Common myeloid progenitor, CD34-positive (primary cell): ENCODE results near the gene EFNA5.

Source experiments
- CTCF ChIA-PET: fragments of 350-600 bp; sonication (Branson Sonifier 250); formaldehyde crosslinking; loops from one replicate; lab custom pipeline; 2021; ENCODE audit warnings: antibody characterized with exemption; lab: Charles Lee
- POLR2A ChIA-PET: fragments of 350-600 bp; sonication (Branson Sonifier 250); formaldehyde crosslinking; loops from one replicate; lab custom pipeline; 2021; ENCODE audit warnings: antibody characterized with exemption; lab: Charles Lee
- DNase-seq, 3 donors: peaks; one replicate each; pipeline versions ENCODE4 v3.0.0 to v3.0.0-alpha.2; 2013
- H3K27ac ChIP-seq, 2 experiments: 1 replicate in 1 of 2; 2 replicates in 1 of 2; pipeline ENCODE4 v1.7.0; 2013; ENCODE audit warnings: inconsistent platforms in 2 of 2, low read length in 2 of 2, mild to moderate bottlenecking in 2 of 2, low read depth in 1 of 2, moderate library complexity in 1 of 2; ENCODE audit not compliant: severe bottlenecking in 2 of 2, insufficient read depth in 1 of 2, poor library complexity in 1 of 2
- H3K27me3 ChIP-seq, 5 experiments: replicated peaks in 2 of 5; 1 replicate in 3 of 5; 2 replicates in 2 of 5; pipeline versions ENCODE4 v1.6.1 to v1.7.0; 2013; ENCODE audit warnings: low read length in 4 of 5, mild to moderate bottlenecking in 2 of 5, moderate library complexity in 2 of 5, inconsistent platforms in 1 of 5; ENCODE audit not compliant: insufficient read depth in 5 of 5, control insufficient read depth in 4 of 5
- H3K36me3 ChIP-seq, 4 experiments: 1 replicate in 2 of 4; 2 replicates in 2 of 4; pipeline versions ENCODE4 v1.6.1 to v1.7.0; 2013; ENCODE audit warnings: low read length in 3 of 4, control low read depth in 1 of 4, mild to moderate bottlenecking in 1 of 4; ENCODE audit not compliant: control insufficient read depth in 4 of 4, insufficient read depth in 4 of 4
- H3K4me1 ChIP-seq, 4 experiments: 1 replicate in 3 of 4; 2 replicates in 1 of 4; pipeline versions ENCODE4 v1.6.1 to v1.7.1; 2013; ENCODE audit warnings: low read length in 3 of 4, mild to moderate bottlenecking in 3 of 4, control low read depth in 1 of 4, inconsistent platforms in 1 of 4, moderate library complexity in 1 of 4; ENCODE audit not compliant: control insufficient read depth in 4 of 4, insufficient read depth in 4 of 4; ENCODE audit errors: control extremely low read depth in 1 of 4
- H3K4me3 ChIP-seq, 7 experiments: 1 replicate in 4 of 7; 2 replicates in 3 of 7; pipeline versions ENCODE4 v1.5.1 to v1.7.0; 2013; ENCODE audit warnings: mild to moderate bottlenecking in 7 of 7, low read length in 6 of 7, moderate library complexity in 6 of 7, inconsistent platforms in 2 of 7, low read depth in 2 of 7, control low read depth in 1 of 7; ENCODE audit not compliant: insufficient read depth in 4 of 7, control insufficient read depth in 1 of 7; ENCODE audit errors: extremely low read depth in 1 of 7
- H3K9me3 ChIP-seq, 5 experiments: 1 replicate in 4 of 5; 2 replicates in 1 of 5; pipeline versions ENCODE4 v1.6.1 to v1.7.1; 2013; ENCODE audit warnings: low read length in 4 of 5, mild to moderate bottlenecking in 2 of 5, inconsistent platforms in 1 of 5, low read depth in 1 of 5, moderate library complexity in 1 of 5; ENCODE audit not compliant: control insufficient read depth in 4 of 5, insufficient read depth in 2 of 5; ENCODE audit errors: control extremely low read depth in 1 of 5
- WGBS: methylation state at CpG from one replicate; pipeline ENCODE4 v1.1.5; 2013; ENCODE audit not compliant: insufficient coverage; 5-methylcytosine and 5-hydroxymethylcytosine counted together

The EFNA5 gene

DNA sequence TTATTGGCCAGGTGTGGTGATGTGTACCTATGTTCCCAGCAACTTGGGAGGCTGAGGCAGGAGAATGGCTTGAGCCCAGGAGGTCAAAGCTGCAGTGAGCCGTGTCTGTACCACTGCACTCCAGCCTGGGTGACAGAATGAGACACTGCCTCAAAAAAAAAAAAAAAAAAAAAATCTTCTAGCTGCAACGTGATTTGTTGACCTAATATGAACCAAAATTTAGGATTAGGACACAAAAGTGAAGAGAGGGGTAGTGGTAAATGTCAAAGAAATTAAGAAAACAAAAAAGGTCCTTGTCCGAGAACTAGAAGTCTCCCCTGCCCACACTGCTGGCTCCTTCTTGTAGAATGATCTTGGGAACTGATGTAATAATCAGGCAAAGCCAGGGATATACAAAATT lies 272.0 kb downstream of the EFNA5 start:
- no CpG with 5 or more reads among the region's 3 CpGs for WGBS
- H3K4me3 ChIP-seq, result no peak overlapping the region
- CTCF ChIA-PET, result no interaction called here
- H3K27ac ChIP-seq, result no peak overlapping the region
- no peak for DNase-seq
- no peaks in the 10 kb centered on the region for H3K36me3 ChIP-seq
- no peaks in the 10 kb centered on the region for H3K9me3 ChIP-seq
- H3K4me1 ChIP-seq, result no peaks in the 10 kb centered on the region
- POLR2A ChIA-PET, result no interaction called here
- H3K27me3 ChIP-seq, result no peaks in the 10 kb centered on the region

DNA sequence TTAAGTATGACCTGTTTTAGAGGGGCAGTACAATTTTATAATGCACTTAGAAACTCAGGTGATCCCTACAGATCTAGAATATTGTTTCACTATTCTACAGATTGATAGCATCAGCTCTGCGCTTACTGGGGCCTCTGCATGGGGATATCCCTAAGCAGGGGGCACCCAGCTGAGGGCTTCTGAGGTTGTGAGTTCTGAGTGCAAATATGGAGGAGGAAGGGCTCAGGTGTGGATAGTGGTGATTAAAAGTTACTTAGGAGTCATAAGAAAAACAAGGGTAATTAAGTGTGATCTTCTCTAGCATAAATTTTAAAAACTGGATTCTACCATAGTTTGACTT lies 274.4 kb downstream of the EFNA5 start:
- ChIA-PET POLR2A (no interaction called here), CTCF (interaction anchor here (1.0 kb wide), 1 partner anchor 9 kb away, joined by 3 read pairs; no protein-coding TSS in a partner anchor)
- Histone ChIP-seq H3K27me3 (no peaks in the 10 kb centered on the region), H3K9me3 (no peaks in the 10 kb centered on the region), H3K4me3 (no peak overlapping the region), H3K4me1 (no peaks in the 10 kb centered on the region), H3K36me3 (no peaks in the 10 kb centered on the region), H3K27ac (no peak overlapping the region)
- no peak for DNase-seq
- WGBS, result no CpG with 5 or more reads among the region's 1 CpG

DNA sequence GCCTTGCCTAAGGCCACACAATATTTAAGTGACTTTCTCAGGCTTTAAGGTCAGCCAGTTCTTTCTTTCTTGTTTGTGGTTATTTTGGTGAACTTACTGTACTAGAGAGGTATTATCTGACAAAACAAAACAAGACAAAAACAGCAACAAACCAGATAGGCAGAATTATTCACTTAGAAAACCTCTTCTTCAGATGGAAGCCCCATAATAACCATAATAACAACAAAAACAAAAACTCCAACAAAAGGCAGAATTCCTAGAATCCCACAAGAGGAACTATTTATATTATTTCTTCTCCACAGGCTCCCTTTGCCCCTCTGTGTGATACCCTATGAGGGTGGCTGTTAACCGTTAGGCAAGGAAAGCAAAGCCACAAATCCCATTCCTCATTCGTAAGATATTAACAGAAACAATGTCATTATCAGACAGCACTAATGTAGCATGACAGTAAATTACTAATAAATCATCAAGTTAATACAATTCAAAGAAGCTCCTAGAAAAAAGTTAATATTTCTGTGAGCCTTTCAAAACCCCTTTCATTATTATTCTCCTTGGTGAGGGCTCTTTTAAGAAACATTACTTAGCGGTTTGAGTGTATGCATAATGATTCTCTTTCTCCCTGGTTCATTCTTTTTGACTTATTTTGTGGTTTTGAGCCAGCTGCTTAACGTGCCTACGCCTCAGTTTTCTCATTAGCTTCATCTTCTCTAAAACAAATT lies 274.9 kb downstream of the EFNA5 start:
- ChIA-PET POLR2A (no interaction called here), CTCF (interaction anchor here (1.0 kb wide), 1 partner anchor 8 kb away, joined by 3 read pairs; no protein-coding TSS in a partner anchor)

DNA sequence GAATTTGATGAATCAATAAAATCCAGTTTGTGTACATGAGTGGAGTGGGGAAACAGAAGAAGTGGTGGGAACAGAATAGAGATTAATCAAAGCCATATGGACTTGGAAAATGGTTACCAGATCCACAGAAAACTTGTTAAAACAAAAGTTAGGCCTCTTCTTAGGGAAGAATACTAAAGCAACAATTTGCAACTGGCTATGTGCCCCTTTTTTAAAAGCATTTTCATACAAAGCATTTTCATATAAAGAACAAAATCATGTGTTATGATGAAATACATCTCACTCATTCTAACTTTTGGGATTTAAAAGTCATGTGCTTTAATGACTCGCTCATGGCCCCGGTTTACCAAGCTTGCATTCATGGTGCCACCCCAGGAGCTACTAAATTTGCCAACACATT lies 276.9 kb downstream of the EFNA5 start:
- H3K36me3 ChIP-seq, result no peaks in the 10 kb centered on the region
- ChIA-PET POLR2A (no interaction called here), CTCF (no interaction called here)
- H3K4me1 ChIP-seq, result peaks cover 12 to 14% (median 13%) of the 10 kb centered on the region in 4 experiments
- H3K9me3 ChIP-seq, result no peaks in the 10 kb centered on the region
- no peak for DNase-seq
- H3K27me3 ChIP-seq, result no peaks in the 10 kb centered on the region
- no peak overlapping the region for H3K4me3 ChIP-seq
- WGBS, result 88% methylated on average over 2 of the region's 2 CpGs
- H3K27ac ChIP-seq, result no peak overlapping the region

More for the DNA sequence above, 274.9 kb downstream of the EFNA5 start:
- no peak overlapping the region for H3K27ac ChIP-seq
- H3K4me1 ChIP-seq, result no peaks in the 10 kb centered on the region
- no peak for DNase-seq
- no peaks in the 10 kb centered on the region for H3K27me3 ChIP-seq
- WGBS, result 80% methylated on average over 1 of the region's 5 CpGs
- H3K36me3 ChIP-seq, result no peaks in the 10 kb centered on the region
- H3K9me3 ChIP-seq, result no peaks in the 10 kb centered on the region
- H3K4me3 ChIP-seq, result no peak overlapping the region

DNA sequence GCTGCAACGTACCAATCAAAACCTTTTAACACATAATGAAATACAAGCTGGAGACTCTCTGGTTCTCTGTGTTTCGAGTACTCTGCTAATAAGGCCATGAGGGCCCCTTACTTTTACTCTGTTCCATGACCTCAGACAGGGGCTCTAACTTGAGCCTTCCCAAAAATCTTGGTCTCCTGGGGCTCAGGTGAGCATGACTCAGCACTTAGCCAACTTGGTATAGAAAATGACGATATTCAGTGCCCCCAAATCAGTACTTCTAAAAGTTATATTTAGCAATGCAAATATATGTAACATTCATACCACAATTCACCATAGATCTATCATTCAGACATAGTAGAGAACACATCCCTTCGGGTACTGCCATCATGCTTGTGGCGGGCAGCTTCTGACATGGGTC lies 278.9 kb downstream of the EFNA5 start:
- Histone ChIP-seq H3K27me3 (no peaks in the 10 kb centered on the region), H3K27ac (no peak overlapping the region), H3K36me3 (no peaks in the 10 kb centered on the region), H3K9me3 (no peaks in the 10 kb centered on the region), H3K4me1 (peaks cover 26 to 33% (median 27%) of the 10 kb centered on the region in 4 experiments), H3K4me3 (no peak overlapping the region)
- 100% methylated on average over 2 of the region's 5 CpGs for WGBS
- no peak for DNase-seq
- POLR2A ChIA-PET, result no interaction called here
- CTCF ChIA-PET, result interaction anchor here (1.4 to 1.5 kb wide), 2 partner anchors 9 to 31 kb away, joined by 4 read pairs; no protein-coding TSS in a partner anchor

DNA sequence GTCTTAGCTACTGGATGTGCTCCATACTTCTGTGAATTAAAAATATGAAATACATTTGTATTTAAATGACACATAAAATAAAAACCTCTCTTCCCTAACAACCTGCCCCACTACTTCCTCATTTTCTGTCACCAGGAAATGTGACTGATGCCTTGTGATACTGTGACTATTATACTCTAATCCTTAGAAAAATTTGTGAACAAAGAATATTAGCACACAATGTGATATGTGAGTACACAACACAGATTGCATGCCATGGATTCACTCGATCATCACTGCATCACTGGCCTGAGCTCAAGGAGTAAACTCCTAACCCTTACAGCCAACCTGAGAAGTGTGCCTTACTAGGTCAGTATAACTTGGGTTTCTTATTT lies 281.0 kb downstream of the EFNA5 start:
- Histone ChIP-seq H3K27ac (peak overlapping the region in 1 of 2 experiments; percentile 52), H3K9me3 (no peaks in the 10 kb centered on the region), H3K27me3 (no peaks in the 10 kb centered on the region), H3K4me3 (peak overlapping the region in 3 of 7 experiments; percentile 36 to 54 (median 50)), H3K36me3 (no peaks in the 10 kb centered on the region), H3K4me1 (peaks cover 26 to 35% (median 27%) of the 10 kb centered on the region in 4 experiments)
- DNase-seq, result peak; percentile 50 to 90 (median 81)
- CTCF ChIA-PET, result interaction anchor here (0.9 to 1.7 kb wide), 3 partner anchors 11 to 182 kb away, joined by 4 to 6 read pairs (median 5); no protein-coding TSS in a partner anchor
- 0% methylated on average over 1 of the region's 1 CpG for WGBS
- POLR2A ChIA-PET, result interaction anchor here (1.0 kb wide), 1 partner anchor 25 kb away, joined by 3 read pairs; no protein-coding TSS in a partner anchor

DNA sequence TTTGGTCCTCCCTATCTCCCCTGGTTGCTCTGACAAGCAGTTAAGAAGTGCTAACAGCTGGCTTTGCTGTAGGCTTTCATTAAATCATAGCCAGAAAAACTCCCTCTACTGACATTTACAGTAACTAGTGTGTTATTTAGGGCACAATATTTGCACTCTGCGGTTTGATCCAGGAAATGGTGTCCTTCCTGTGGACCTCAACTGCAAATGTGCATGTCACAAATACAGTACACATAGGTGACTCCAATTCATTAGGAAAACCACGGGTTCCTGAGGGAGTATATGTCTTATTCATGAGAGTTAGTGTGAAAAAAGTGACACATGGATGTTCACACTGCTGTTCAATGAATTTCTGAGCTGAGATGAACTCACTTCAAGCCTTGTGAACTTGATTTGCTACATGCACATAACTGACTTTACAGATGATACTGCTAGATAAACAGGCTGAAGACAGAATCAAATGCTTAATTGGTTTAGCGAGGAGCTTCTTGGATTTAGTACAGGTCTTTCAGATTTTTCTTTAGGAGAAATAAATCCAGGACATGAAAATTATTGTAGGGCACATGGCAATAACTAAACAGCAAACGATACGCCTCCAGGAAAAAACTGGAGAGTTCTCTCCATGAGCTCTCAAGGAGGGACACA lies 281.5 kb downstream of the EFNA5 start:
- DNase-seq, result peak; percentile 68 to 92 (median 90)
- peaks cover 26 to 35% (median 27%) of the 10 kb centered on the region in 4 experiments for H3K4me1 ChIP-seq
- ChIA-PET POLR2A (interaction anchor here (1.0 kb wide), 1 partner anchor 24 kb away, joined by 3 read pairs; no protein-coding TSS in a partner anchor), CTCF (interaction anchor here (0.9 to 1.7 kb wide), 3 partner anchors 12 to 183 kb away, joined by 4 to 6 read pairs (median 5); no protein-coding TSS in a partner anchor)
- no peaks in the 10 kb centered on the region for H3K9me3 ChIP-seq
- H3K27me3 ChIP-seq, result no peaks in the 10 kb centered on the region
- peak overlapping the region in 5 of 7 experiments; percentile 36 to 54 (median 38) for H3K4me3 ChIP-seq
- WGBS, result 13% methylated on average over 4 of the region's 5 CpGs
- peak overlapping the region; percentile 17 to 52 for H3K27ac ChIP-seq
- H3K36me3 ChIP-seq, result no peaks in the 10 kb centered on the region
